ENCODE data around the gene PLPP7.

DNA sequence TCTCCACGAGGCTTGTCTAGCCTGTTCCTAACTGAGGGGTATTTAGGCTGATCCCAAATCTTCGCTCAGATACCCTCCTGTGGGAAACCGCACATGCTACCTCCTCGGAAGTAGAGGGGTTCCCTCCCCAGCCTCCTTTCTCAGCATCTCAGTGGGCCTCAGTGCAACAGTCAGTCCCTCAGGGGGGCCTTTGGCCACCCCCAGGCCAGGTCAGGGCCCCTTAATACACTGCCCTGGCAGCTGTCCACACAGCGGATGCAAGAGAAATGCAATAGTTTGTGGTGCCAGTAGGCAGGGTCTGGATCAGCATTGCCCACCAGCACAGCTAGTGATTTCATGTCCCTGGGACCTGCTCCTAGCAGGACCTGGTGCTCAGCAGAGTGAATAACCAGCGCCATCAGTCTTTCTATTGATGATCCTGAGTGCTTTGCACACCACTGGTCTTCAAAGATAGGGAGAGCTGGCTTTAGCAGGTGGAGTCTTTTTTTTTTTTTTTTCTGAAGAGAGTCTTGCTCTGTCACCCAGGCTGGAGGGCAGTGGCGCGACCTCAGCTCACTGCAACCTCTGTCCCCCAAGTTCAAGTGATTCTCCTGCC is 7.5 kb downstream of the PLPP7 start:
- TF ChIP-seq, protein P1, sequence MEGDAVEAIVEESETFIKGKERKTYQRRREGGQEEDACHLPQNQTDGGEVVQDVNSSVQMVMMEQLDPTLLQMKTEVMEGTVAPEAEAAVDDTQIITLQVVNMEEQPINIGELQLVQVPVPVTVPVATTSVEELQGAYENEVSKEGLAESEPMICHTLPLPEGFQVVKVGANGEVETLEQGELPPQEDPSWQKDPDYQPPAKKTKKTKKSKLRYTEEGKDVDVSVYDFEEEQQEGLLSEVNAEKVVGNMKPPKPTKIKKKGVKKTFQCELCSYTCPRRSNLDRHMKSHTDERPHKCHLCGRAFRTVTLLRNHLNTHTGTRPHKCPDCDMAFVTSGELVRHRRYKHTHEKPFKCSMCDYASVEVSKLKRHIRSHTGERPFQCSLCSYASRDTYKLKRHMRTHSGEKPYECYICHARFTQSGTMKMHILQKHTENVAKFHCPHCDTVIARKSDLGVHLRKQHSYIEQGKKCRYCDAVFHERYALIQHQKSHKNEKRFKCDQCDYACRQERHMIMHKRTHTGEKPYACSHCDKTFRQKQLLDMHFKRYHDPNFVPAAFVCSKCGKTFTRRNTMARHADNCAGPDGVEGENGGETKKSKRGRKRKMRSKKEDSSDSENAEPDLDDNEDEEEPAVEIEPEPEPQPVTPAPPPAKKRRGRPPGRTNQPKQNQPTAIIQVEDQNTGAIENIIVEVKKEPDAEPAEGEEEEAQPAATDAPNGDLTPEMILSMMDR (IDR thresholded peaks at IDR 0.05), result no peak
- TF ChIP-seq POLR2AphosphoS5 (IDR thresholded peaks at IDR 0.05) (no peak), POLR2A (IDR thresholded peaks at IDR 0.05) (no peak), EP300 (IDR thresholded peaks at IDR 0.05) (no peak)
